ENCODE results near the gene PAPOLG.
A peak's percentile ranks its signal among the peaks of the same experiment; 100 is the strongest.
"Not testable (repeated sequence)": the region's sequence is repeated elsewhere in the genome, so short reads cannot be mapped to it uniquely, and the experiment has no call there.

PAPOLG gene

GRCh38 chr2:60811491-60812375 lies 55.7 kb downstream of the PAPOLG start:
- TF ChIP-seq MYC (IDR thresholded peaks at IDR 0.05; ENCODE audit: low read depth, low read length) (no peak), POLR2A (IDR thresholded peaks at IDR 0.05; ENCODE audit: extremely low read depth, insufficient read length) (no peak), MAX (IDR thresholded peaks at IDR 0.05; ENCODE audit: low read depth, low read length) (no peak)
- no peak overlapping the region for H3K4me3 ChIP-seq (ENCODE audit: low read depth, low read length)
- no peak for DNase-seq (ENCODE audit: low read depth)

- not testable (repeated sequence) for DNase-seq (ENCODE audit: low read depth)
Observed at GRCh38 chr2:60817191-60817590, 61.1 kb downstream of the PAPOLG start.

GRCh38 chr2:60818272-60818671 lies 62.2 kb downstream of the PAPOLG start:
- no peak overlapping the region for H3K4me3 ChIP-seq (ENCODE audit: low read depth, low read length)
- DNase-seq (ENCODE audit: low read depth): peak; percentile 63
- TF ChIP-seq POLR2A (IDR thresholded peaks at IDR 0.05; ENCODE audit: extremely low read depth, insufficient read length): no peak
- TF ChIP-seq CTCF (IDR thresholded peaks at IDR 0.05; ENCODE audit: low read depth, low read length): peak; percentile 25

More at GRCh38 chr2:60817191-60817590, 61.1 kb downstream of the PAPOLG start:
- not testable (repeated sequence) for H3K4me3 ChIP-seq (ENCODE audit: low read depth, low read length)

- DNase-seq (ENCODE audit: low read depth): no peak
- H3K4me3 ChIP-seq (ENCODE audit: low read depth, low read length): no peak overlapping the region
- no peak for TF ChIP-seq CTCF (IDR thresholded peaks at IDR 0.05; ENCODE audit: low read depth, low read length)
- no peak for TF ChIP-seq POLR2A (IDR thresholded peaks at IDR 0.05; ENCODE audit: extremely low read depth, insufficient read length)
- TF ChIP-seq MYC (IDR thresholded peaks at IDR 0.05; ENCODE audit: low read depth, low read length): no peak
- TF ChIP-seq MAX (IDR thresholded peaks at IDR 0.05; ENCODE audit: low read depth, low read length): no peak
Observed at GRCh38 chr2:60819155-60819862, 63.2 kb downstream of the PAPOLG start.

- H3K4me3 ChIP-seq (ENCODE audit: low read depth, low read length): no peak overlapping the region
- TF ChIP-seq MAX (IDR thresholded peaks at IDR 0.05; ENCODE audit: low read depth, low read length): no peak
- TF ChIP-seq POLR2A (IDR thresholded peaks at IDR 0.05; ENCODE audit: extremely low read depth, insufficient read length): no peak
- no peak for TF ChIP-seq MYC (IDR thresholded peaks at IDR 0.05; ENCODE audit: low read depth, low read length)
- TF ChIP-seq CTCF (IDR thresholded peaks at IDR 0.05; ENCODE audit: low read depth, low read length): no peak
- no peak for DNase-seq (ENCODE audit: low read depth)
Observed at GRCh38 chr2:60819936-60820335, 63.9 kb downstream of the PAPOLG start.

- DNase-seq (ENCODE audit: low read depth): no peak
- no peak for TF ChIP-seq POLR2A (IDR thresholded peaks at IDR 0.05; ENCODE audit: extremely low read depth, insufficient read length)
- no peak for TF ChIP-seq MYC (IDR thresholded peaks at IDR 0.05; ENCODE audit: low read depth, low read length)
- no peak for TF ChIP-seq MAX (IDR thresholded peaks at IDR 0.05; ENCODE audit: low read depth, low read length)
- no peak for TF ChIP-seq CTCF (IDR thresholded peaks at IDR 0.05; ENCODE audit: low read depth, low read length)
Observed at GRCh38 chr2:60820416-60821132, 64.5 kb downstream of the PAPOLG start.

More at GRCh38 chr2:60820416-60821132, 64.5 kb downstream of the PAPOLG start:
- no peak overlapping the region for H3K4me3 ChIP-seq (ENCODE audit: low read depth, low read length)
